ENCODE results near the gene MARCHF10. TPM values are rescaled to one million over a fixed set of nuclear protein-coding genes. Genes with fewer than 3 reads are reported as not detected.
A peak's percentile ranks its signal among the peaks of the same experiment; 100 is the strongest.

Gene MARCHF10
- total RNA-seq, 2 donors from 2014 or later = not detected

DNA sequence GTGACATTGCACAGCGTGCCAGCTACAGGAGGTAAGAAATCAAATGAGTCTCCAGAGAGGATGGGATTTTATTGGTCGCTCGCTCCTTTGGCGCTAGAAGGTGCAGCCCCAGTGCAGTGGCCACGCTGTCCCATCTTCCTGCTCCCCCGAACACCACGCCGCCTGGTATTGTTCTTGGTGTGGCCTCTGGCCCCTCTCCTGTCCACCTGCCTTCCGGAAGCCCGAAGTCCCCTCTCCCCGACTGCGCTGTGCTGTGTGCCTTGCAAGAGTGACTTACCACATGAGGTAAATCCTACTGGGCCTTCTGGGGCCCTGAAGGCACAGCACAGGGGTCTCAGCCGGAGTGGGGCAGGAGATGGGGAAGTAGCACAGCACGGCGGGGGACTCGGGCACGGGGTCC, 58.2 kb downstream of the MARCHF10 start:
- Mint-ChIP-seq H3K9me3 (no peaks in the 10 kb centered on the region), H3K27ac (no peak overlapping the region), H3K36me3 (no peaks in the 10 kb centered on the region)
- ATAC-seq = no peak
- no peak for DNase-seq (ENCODE audit: low spot score in 2 of 2)

DNA sequence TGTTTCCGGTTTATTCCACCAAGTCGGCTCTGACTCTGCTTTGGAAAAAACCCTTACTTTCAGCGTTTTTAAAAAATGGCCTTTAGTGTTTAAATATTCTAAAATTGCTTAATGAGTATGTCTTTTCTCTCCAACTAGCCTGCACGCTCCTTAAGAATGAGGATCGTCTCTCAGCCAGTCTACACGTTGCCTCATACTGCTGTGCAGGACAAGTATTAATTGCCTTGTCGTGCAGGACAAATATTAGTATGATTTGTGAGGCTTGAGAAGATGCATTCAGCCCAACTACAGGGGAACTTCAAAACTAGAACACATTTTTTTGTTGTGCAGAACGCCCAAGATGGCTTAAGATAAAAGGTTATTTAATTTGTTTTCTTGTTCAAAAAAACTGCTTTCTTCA, 61.2 kb downstream of the MARCHF10 start:
- Mint-ChIP-seq H3K9me3 (no peaks in the 10 kb centered on the region), H3K36me3 (no peaks in the 10 kb centered on the region), H3K27ac (no peak overlapping the region)

DNA sequence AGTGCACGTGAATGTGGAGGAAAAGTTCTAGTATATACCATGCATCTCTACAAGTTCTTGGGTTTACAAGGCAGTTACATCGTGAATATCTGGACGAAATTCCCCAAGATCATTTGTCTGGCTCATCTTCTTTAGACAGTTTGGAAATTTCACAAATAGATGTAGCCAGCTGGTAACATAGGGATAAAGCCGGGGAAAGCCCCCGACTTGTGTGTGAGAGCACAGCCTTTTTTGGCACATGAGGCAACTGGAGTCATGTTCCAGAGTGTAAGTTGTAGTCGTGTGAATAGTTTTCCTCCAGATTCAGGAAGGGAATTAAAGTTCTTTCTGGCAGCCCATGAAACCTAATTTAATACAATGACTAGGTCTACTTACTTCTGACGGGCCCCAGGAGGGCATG, 62.3 kb downstream of the MARCHF10 start:
- no peak for DNase-seq (ENCODE audit: low spot score in 2 of 2)
- ATAC-seq = no peak
- H3K9me3 Mint-ChIP-seq = no peaks in the 10 kb centered on the region
- H3K36me3 Mint-ChIP-seq = no peaks in the 10 kb centered on the region
- no peak overlapping the region for H3K27ac Mint-ChIP-seq

More for the DNA sequence above, 61.2 kb downstream of the MARCHF10 start:
- ATAC-seq = no peak
- no peak for DNase-seq (ENCODE audit: low spot score in 2 of 2)

DNA sequence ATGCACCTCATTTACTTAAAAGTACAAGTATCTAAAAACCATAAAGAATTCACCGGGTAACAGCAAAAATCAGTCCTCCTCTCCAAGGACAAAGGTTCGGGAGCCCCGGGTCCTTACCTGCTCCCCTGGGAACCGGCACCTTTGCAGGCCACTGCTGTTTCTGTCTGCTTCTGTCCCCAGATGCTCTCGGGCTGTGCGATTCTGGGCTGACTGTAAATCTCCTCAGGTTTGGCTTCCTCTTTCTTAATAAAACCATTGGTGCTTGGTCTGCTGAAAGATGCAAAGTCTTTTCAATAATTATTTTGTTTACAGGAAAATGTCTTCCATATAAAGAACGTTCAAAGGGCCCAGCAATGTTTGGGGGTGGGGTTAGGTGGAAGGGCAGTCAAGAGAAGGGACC, 63.9 kb downstream of the MARCHF10 start:
- no peaks in the 10 kb centered on the region for H3K36me3 Mint-ChIP-seq
- no peaks in the 10 kb centered on the region for H3K9me3 Mint-ChIP-seq
- no peak overlapping the region for H3K27ac Mint-ChIP-seq
- DNase-seq (ENCODE audit: low spot score in 2 of 2) (no peak), ATAC-seq (no peak)

DNA sequence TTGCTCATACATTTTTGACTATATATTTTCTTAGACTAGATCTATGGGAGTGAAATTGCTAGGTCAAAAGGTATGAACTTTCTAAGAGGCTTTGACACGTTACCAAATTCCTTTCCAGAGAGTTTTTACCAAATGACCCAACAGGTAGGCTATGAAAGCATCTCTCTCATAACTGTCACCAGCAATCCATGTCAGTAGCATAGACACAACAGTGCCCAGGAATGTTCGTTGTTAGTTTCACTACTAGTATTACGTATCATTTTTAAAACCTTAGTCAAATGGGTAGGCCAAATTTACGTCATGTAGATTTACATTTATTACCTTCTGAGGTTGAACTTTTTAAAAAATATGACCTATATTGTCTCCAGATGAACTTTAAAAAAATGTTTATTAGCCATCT, 66.8 kb downstream of the MARCHF10 start:
- no peaks in the 10 kb centered on the region for H3K9me3 Mint-ChIP-seq
- DNase-seq (ENCODE audit: low spot score in 2 of 2) (no peak), ATAC-seq (peak; percentile 48 to 63)
- H3K27ac Mint-ChIP-seq = no peak overlapping the region
- peaks cover 0 to 4% of the 10 kb centered on the region in 2 donors for H3K36me3 Mint-ChIP-seq

DNA sequence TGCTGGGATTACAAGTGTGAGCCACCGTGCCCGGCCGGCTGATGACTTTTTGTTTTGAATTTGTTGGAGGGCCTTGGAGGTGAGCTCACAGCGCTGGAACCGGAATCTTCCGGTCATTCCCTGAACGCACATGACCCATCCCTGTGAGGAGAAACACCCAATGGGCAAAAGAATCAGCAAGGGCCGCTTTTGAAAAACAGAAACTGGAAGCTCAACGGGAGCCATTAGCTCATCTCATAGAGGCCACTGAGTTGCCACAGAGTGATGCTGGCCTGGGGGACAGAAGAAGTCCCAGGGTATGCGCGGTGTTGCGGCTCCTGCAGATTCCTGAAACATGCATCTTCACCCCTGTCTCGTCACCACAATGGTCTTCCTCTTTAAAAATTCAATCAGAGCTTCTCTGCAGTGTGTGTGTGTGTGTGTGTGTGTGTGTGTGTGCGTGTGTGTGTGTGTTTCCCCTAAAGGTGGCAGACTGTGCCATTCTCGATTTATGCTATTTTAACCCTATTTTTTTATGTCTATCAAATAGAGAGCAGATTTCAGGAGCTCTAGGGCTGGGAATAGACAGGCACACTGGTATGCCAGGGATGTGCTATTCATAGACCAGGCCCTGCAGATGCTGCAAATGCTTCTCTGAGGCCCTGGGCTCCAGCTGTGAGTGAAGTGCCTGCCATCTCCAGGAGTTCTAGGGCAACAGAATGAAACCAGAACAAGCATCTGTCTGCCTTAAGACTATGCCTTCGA, 68.3 kb downstream of the MARCHF10 start:
- Mint-ChIP-seq H3K27ac (no peak overlapping the region), H3K36me3 (peaks cover 0 to 4% of the 10 kb centered on the region in 2 donors), H3K9me3 (no peaks in the 10 kb centered on the region)
- DNase-seq (ENCODE audit: low spot score in 2 of 2) (no peak), ATAC-seq (no peak)

DNA sequence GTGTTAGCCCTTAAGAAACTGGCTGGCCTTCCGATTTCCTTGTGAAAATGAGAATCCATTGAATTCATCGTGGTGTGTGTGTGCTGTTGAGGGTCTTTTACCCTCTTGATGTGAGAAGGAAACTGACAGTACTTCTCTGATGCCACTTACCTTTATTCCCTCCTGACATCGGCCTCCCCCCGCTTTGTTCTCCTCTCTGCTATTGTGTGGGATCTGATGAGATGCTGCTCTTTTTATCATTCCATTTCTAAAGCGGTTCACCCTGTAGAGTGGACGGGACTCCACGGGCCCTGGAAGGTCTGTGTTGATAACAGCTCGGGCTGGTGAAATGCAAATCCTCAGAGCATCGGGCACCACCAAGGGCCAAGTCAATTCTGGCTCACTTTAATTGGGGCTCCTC, 69.8 kb downstream of the MARCHF10 start:
- DNase-seq (ENCODE audit: low spot score in 2 of 2) = no peak
- ATAC-seq = no peak
- H3K36me3 Mint-ChIP-seq = peaks cover 0 to 4% of the 10 kb centered on the region in 2 donors
- no peaks in the 10 kb centered on the region for H3K9me3 Mint-ChIP-seq
- no peak overlapping the region for H3K27ac Mint-ChIP-seq

DNA sequence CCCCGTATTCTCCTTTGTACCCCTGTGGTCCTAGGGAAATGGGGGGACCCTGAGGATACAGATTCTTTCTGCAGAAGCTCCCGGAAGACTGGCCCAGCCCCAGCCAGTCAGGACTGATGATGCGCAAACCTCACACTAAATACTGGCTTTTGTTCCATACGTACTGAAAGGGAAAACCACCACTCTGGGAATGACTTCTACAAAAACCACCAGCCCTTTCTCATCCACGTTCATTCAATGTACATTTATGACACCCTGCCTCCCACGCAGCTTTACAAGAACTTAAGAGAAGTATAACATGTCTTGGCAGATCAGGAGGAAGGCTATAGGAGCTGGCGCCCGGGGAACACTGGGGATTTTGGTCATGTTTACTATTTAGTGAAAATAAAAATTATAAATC, 70.6 kb downstream of the MARCHF10 start:
- DNase-seq (ENCODE audit: low spot score in 2 of 2) (no peak), ATAC-seq (peak; percentile 87 to 88)
- Mint-ChIP-seq H3K36me3 (peaks cover 0 to 4% of the 10 kb centered on the region in 2 donors), H3K9me3 (no peaks in the 10 kb centered on the region), H3K27ac (no peak overlapping the region)

DNA sequence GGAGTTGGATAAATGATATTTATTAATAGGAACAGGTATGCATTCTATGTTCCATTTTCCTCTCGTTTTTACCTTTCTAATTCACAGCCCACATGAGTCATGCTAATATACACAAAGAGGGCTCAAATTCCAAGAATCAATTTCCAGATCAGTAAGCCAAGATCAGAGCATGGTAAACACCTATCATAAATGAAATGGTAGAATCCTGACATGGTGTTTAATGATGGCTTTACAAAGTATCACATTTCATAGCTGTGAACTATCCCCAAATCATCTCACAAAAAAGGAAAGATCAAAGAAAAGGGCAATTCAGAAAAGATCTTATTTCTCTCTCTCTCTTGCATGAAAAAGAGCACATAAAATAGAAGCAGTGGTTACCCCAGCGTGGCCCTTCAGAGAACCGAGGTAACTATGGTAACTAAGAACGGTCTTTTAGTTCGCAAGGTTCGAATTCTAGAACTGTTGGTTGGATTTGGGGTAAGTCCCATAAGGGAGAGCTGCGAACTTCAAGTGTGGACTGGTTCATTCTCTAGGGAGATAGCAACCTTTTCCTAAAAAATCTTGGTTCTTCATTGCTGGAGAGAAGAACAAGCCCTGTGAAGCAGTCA, 73.0 kb downstream of the MARCHF10 start:
- peaks cover 0 to 4% of the 10 kb centered on the region in 2 donors for H3K36me3 Mint-ChIP-seq
- ATAC-seq (no peak), DNase-seq (ENCODE audit: low spot score in 2 of 2) (no peak)
- H3K9me3 Mint-ChIP-seq = no peaks in the 10 kb centered on the region
- no peak overlapping the region for H3K27ac Mint-ChIP-seq

DNA sequence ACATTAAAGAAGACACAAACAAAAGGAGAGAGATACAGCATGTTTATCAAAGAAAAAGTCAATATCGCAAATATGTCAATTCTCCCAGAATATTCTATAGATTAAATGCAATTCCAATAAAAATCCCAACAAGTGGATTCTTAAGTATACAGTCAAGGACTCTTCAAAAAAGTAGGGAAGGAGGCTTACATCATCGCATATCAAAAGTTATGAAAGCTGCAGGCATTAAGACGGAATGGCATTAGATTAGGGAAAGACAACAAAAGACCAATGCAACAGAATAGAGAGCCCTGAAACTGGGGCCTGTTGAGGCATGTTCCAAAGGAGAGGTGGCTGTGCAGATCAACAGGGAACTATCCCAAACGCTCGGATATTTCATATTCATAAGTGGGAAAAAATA, 76.0 kb downstream of the MARCHF10 start:
- Mint-ChIP-seq H3K9me3 (no peaks in the 10 kb centered on the region), H3K36me3 (peaks cover 0 to 10% of the 10 kb centered on the region in 2 donors), H3K27ac (no peak overlapping the region)
- ATAC-seq = no peak
- DNase-seq (ENCODE audit: low spot score in 2 of 2) = no peak

DNA sequence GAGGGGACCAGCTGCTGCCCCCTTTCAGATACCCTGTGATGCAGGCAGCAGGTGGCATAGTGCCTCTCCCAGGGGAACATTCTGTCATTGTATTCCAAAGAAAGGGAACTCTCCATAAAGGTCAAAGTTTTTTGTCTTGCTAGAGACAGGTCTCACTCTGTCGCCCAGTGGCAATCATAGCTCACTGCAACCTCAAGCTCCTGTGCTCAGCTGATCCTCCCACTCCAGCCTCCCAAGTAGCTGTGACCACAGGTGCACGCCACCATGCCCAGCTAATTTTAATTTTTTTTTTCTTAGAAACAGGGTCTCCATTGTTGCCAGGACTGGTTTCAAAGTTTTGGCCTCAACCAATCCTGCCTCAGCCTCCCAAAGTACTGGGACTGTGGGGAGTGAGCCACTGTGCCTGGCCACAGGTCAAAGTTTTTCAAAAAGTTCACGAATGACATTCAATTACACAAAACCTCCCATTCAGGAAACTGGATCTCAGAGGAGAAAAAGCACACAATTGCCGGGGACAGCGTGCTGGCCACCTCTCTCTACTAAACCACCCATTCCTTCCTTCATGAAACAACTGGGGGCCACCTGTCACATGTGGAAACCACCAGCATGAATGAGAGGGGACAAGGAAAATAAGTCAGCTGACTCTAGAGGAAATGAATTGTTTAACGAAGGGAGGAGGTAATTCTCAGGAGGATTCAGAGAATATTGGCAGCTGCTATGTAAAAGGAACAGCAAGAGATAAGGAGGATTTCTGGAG, 80.0 kb downstream of the MARCHF10 start:
- DNase-seq (ENCODE audit: low spot score in 2 of 2) (no peak), ATAC-seq (no peak)
- Mint-ChIP-seq H3K36me3 (peaks cover 0 to 10% of the 10 kb centered on the region in 2 donors), H3K27ac (no peak overlapping the region), H3K9me3 (no peaks in the 10 kb centered on the region)

DNA sequence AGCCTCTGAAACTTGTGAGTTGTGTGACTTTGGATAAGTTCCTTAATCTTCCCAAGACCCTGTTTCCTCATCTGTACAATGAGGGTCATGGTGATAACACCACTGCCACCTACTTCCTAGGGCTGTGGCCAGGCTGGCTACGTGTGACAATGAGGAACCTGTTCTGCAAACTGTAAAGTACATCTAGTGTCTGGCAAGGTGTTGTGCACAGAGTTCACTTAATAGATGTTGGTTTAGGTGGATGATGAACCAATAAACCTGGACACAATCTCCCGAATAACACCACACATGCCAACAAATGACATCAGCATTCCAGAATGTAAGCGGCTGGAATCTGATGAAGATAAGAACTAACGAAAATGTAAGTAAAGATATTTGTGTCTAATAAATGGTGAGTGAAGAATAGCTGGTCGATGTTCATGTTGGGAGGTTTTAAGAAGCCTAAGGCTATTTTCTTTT, 82.3 kb downstream of the MARCHF10 start:
- Mint-ChIP-seq H3K27ac (no peak overlapping the region), H3K36me3 (peaks cover 0 to 10% of the 10 kb centered on the region in 2 donors), H3K9me3 (no peaks in the 10 kb centered on the region)
- ATAC-seq (no peak), DNase-seq (ENCODE audit: low spot score in 2 of 2) (no peak)

DNA sequence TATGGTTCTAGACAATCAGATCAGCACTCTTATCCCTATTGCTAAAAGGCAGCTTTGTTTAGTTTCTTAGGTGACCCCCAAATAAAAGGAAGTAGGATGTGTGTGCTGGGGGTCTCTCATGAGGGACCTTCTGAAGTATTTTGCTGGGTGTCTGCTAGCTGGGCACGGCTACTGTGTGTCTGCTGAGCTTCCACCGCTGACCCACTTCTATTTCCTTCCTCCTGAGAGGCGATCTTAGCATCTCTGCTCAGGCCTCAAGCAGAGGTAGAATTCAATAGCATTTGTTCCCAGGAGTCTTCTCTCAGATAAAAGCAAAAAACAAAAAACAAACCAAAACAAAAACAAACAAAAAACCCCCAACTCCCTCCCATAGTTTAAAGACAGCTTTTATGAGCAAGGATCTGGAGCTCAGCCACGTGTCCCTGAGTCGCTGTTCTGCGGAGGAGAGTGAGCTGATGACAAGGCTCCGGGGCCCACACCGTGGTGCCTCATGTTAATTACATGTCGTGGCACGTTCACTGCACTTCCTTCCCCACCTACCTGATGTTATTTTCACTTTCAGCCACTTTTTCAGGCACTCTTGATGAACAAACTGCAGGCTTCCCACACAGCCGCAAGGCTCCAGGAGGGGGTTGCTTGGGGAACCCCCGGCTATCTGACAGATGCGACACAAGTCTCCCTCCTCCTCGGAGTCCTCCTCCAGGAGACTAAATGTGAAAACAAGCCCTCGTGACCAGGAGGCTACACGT, 83.5 kb downstream of the MARCHF10 start:
- ATAC-seq (peak; percentile 97 to 99), DNase-seq (ENCODE audit: low spot score in 2 of 2) (peak; percentile 61 to 90)
- H3K9me3 Mint-ChIP-seq = peaks cover 0 to 6% of the 10 kb centered on the region in 2 donors
- peaks cover 7 to 15% of the 10 kb centered on the region in 2 donors for H3K36me3 Mint-ChIP-seq
- H3K27ac Mint-ChIP-seq = peak overlapping the region in 1 of 2 donors; percentile 1

DNA sequence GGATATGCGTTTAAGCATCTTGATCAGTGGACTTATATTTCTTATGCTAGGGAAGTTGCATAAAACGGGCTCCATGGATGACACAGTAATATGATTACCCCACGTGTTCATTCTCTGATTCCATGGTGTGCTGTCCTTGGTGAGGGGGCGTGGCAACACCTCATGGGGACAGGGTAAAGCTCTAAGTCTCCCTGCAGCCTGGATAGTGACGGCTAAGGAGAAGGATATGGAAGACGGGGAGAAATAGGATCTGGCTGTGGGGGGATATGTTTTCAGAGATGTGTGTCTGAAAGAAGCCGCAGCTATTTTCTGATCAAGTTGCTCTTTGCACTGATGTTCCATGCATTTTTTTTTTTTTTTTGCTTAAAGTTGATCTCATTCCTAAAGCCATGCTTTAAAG, 84.3 kb downstream of the MARCHF10 start:
- Mint-ChIP-seq H3K36me3 (peaks cover 10 to 17% of the 10 kb centered on the region in 2 donors), H3K9me3 (peaks cover 0 to 8% of the 10 kb centered on the region in 2 donors), H3K27ac (no peak overlapping the region)
- DNase-seq (ENCODE audit: low spot score in 2 of 2) = no peak
- no peak for ATAC-seq

DNA sequence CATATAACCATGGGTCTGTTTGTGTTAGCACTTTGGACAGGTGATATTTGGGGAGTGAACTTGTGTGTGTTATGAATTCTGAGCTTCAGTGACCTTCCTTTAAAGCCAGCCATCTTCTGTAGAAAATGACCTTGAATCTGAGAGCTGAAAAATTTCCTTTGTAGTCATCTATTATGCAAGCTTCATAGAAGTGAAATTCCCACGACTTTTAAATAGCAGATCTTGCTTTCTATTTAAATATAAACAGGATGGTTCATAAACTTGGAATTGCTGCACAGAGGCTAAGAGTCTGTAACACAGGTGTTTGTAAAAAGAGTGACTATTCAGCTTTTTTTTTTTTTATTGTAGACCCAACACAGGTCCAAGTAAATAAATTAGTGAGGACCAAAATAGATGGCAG, 85.5 kb downstream of the MARCHF10 start:
- Mint-ChIP-seq H3K9me3 (peaks cover 0 to 8% of the 10 kb centered on the region in 2 donors), H3K27ac (no peak overlapping the region), H3K36me3 (peaks cover 10 to 16% of the 10 kb centered on the region in 2 donors)
- DNase-seq (ENCODE audit: low spot score in 2 of 2) (no peak), ATAC-seq (no peak)

DNA sequence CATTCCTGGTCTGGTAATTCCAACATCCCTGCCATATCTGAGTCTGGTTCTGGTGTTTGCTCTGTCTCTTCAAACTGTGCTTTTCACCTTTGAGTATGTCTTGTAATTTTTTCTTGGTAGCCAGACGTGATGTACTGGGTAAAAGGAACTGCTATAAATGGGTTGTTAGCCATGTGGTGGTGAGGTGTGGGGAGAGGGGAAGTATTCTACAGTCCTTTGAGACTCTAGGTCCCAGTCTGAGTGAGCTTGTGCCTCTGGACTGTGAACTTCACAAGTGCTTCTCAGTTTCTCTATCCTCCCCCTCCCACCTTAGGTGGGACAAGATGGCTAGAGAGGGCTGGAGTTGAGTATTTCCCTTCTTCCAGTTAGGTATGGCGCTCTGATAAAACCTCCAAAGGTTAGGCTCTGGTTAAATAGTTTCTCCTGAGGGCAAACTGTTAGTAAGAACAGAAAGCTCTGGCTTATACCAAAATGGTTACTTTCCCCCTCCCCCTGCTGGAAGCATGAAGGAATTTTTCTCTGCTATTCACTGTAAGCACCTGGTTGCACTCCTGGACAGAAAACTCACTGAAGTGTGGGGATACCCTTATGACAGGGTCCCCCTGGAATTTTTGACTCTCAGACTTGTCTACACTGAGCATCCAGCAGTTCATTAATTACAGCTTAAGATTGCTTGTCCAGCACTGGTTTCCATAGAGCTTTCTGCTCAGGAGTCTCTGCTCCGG, 87.8 kb downstream of the MARCHF10 start:
- peaks cover 0 to 8% of the 10 kb centered on the region in 2 donors for H3K9me3 Mint-ChIP-seq
- ATAC-seq = no peak
- DNase-seq (ENCODE audit: low spot score in 2 of 2) = no peak
- H3K27ac Mint-ChIP-seq = no peak overlapping the region
- H3K36me3 Mint-ChIP-seq = peaks cover 7 to 10% of the 10 kb centered on the region in 2 donors
